GM23338 (cell line): ENCODE results near the gene THBS2. TPM values are rescaled to one million over a fixed set of nuclear protein-coding genes. Genes with fewer than 3 reads are reported as not detected.

Source experiments
- ATAC-seq: fragments of 200-7000 bp; cut with Tn5 transposase; 3 replicates; pipeline ENCODE4 v1.9.1; 2020
- DNase-seq: peaks from one replicate; pipeline ENCODE4 v3.0.0-alpha.2; 2015; ENCODE audit warnings: low spot score
- H2AFZ ChIP-seq: fragments of 200-600 bp; sonication (generic); 2 replicates; pipeline ENCODE4 v1.8.0; 2016; ENCODE audit warnings: antibody characterized with exemption, mild to moderate bottlenecking, moderate library complexity
- H3F3A ChIP-seq: fragments of 200-600 bp; sonication (generic); replicated peaks from 2 replicates; pipeline ENCODE4 v1.8.0; 2017; ENCODE audit warnings: antibody characterized with exemption, mixed run types, low read depth
- H3K27ac ChIP-seq: fragments of 200-600 bp; sonication (generic); 2 replicates; pipeline ENCODE4 v1.6.1; 2016; ENCODE audit warnings: low read depth
- H3K27me3 ChIP-seq: fragments of 200-600 bp; sonication (generic); 2 replicates; pipeline ENCODE4 v1.8.0; 2016; ENCODE audit warnings: mild to moderate bottlenecking, mixed run types, moderate library complexity; ENCODE audit not compliant: insufficient read depth
- H3K36me3 ChIP-seq: fragments of 200-600 bp; sonication (generic); 2 replicates; pipeline ENCODE4 v1.8.0; 2016; ENCODE audit warnings: mild to moderate bottlenecking; ENCODE audit not compliant: insufficient read depth
- H3K4me1 ChIP-seq: fragments of 200-600 bp; sonication (generic); 2 replicates; pipeline ENCODE4 v1.8.0; 2016; ENCODE audit warnings: mild to moderate bottlenecking, moderate library complexity; ENCODE audit not compliant: insufficient read depth
- H3K4me2 ChIP-seq: fragments of 200-600 bp; sonication (generic); 2 replicates; pipeline ENCODE4 v1.7.1; 2017; ENCODE audit warnings: mixed run types
- H3K4me3 ChIP-seq: fragments of 200-600 bp; sonication (generic); 2 replicates; pipeline ENCODE4 v1.6.1; 2016; ENCODE audit warnings: mixed run types
- H3K79me2 ChIP-seq: fragments of 200-600 bp; sonication (generic); replicated peaks from 2 replicates; pipeline ENCODE4 v1.8.0; 2017; ENCODE audit warnings: mild to moderate bottlenecking; ENCODE audit not compliant: insufficient read depth
- H3K9me2 ChIP-seq: fragments of 200-600 bp; sonication (generic); 2 replicates; pipeline ENCODE4 v1.8.0; 2017; ENCODE audit not compliant: insufficient read depth
- H4K20me1 ChIP-seq: fragments of 200-600 bp; sonication (generic); replicated peaks from 2 replicates; pipeline ENCODE4 v1.8.0; 2017; ENCODE audit warnings: mild to moderate bottlenecking; ENCODE audit not compliant: insufficient read depth
- H3K27ac Mint-ChIP-seq: 2 replicates; pipeline ENCODE4 v1.8.0; 2020; ENCODE audit warnings: inconsistent platforms, mild to moderate bottlenecking, moderate library complexity, mixed read lengths
- H3K27me3 Mint-ChIP-seq: 3 replicates; pipeline ENCODE4 v1.8.0; 2022; ENCODE audit warnings: low read depth, mild to moderate bottlenecking, moderate library complexity, mixed read lengths, inconsistent platforms; ENCODE audit not compliant: insufficient read depth, poor library complexity
- H3K36me3 Mint-ChIP-seq: 3 replicates; pipeline ENCODE4 v1.8.0; 2021; ENCODE audit warnings: low read depth, mild to moderate bottlenecking, inconsistent platforms, moderate library complexity, mixed read lengths
- H3K4me1 Mint-ChIP-seq: 3 replicates; pipeline ENCODE4 v1.8.0; 2020; ENCODE audit warnings: mild to moderate bottlenecking, inconsistent platforms, mixed read lengths
- H3K4me3 Mint-ChIP-seq: 3 replicates; pipeline ENCODE4 v1.8.0; 2021; ENCODE audit warnings: moderate library complexity, mild to moderate bottlenecking, inconsistent platforms, mixed read lengths
- H3K9me3 Mint-ChIP-seq: 3 replicates; pipeline ENCODE4 v1.8.0; 2020; ENCODE audit warnings: moderate library complexity, mild to moderate bottlenecking, inconsistent platforms, mixed read lengths
- CREB1 ChIP-seq: fragments of 250-450 bp; sonication (Bioruptor Pico); IDR thresholded peaks from 2 replicates; pipeline ENCODE4 v1.5.0; 2020; ENCODE audit warnings: low read depth, mild to moderate bottlenecking, moderate library complexity
- CTCF ChIP-seq, 2 experiments: fragments of 200-600 bp in 1 of 2; sonication (generic) in 1 of 2; conservative IDR thresholded peaks; 2 replicates each; pipeline versions ENCODE4 v1.5.1 to v1.6.1; 2016 to 2017; ENCODE audit warnings: antibody characterized with exemption in 2 of 2, low read depth in 2 of 2, mild to moderate bottlenecking in 2 of 2, moderate library complexity in 1 of 2
- EZH2phosphoT487 ChIP-seq: fragments of 200-600 bp; sonication (generic); IDR thresholded peaks from one replicate; pipeline ENCODE4 v1.8.1; 2018; ENCODE audit warnings: antibody characterized with exemption; ENCODE audit not compliant: unreplicated experiment
- JUNB ChIP-seq: IDR thresholded peaks from one replicate; pipeline ENCODE4 v1.6.1; 2016; ENCODE audit warnings: antibody characterized with exemption; ENCODE audit not compliant: unreplicated experiment
- NANOG ChIP-seq: IDR thresholded peaks from 2 replicates; pipeline ENCODE4 v1.6.1; 2016; ENCODE audit warnings: antibody characterized with exemption, borderline replicate concordance
- POLR2AphosphoS5 ChIP-seq: IDR thresholded peaks from 2 replicates; pipeline ENCODE4 v1.6.1; 2016; ENCODE audit warnings: antibody characterized with exemption, low read depth
- STAT1 ChIP-seq: IDR thresholded peaks from one replicate; pipeline ENCODE4 v1.6.1; 2016; ENCODE audit warnings: antibody characterized with exemption; ENCODE audit not compliant: unreplicated experiment
- ZNF462 ChIP-seq: fragments of 250-450 bp; sonication (Bioruptor Pico); IDR thresholded peaks from 2 replicates; pipeline ENCODE4 v1.5.0; 2020; ENCODE audit warnings: mild to moderate bottlenecking, moderate library complexity
- polyA plus RNA-seq: library from polyadenylated mRNA; unstranded; fragments of >200 nt; fragmentation: Nextera tagmentation; extraction: Ambion mirVana; gene quantifications from 2 replicates; pipeline ENCODE4 v1.2.1, GENCODE V29; 2016
- total RNA-seq: library from RNA; depleted of rRNA; stranded (reverse); fragments of >200 nt; shearing (Covaris generic); gene quantifications from 2 replicates; pipeline ENCODE4 v1.2.3, GENCODE V29; 2014

The THBS2 gene
- total and polyA plus RNA-seq, 2 experiments from 2014 or later: 7.9 to 44.7 TPM

- TF ChIP-seq ZNF462 (CRISPR knock-in tag): no peak
Measured at GRCh38 chr6:169289257-169289618, 35.6 kb upstream of the THBS2 start (continued).

- Histone ChIP-seq H3K79me2 (no peaks in the 10 kb centered on the region), H3K36me3 (no peaks in the 10 kb centered on the region), H3K27me3 (no peaks in the 10 kb centered on the region), H3K4me3 (no peak overlapping the region), H3K4me2 (no peak overlapping the region), H3F3A (no peaks in the 10 kb centered on the region), H3K4me1 (no peaks in the 10 kb centered on the region), H2AFZ (no peak overlapping the region), H4K20me1 (no peaks in the 10 kb centered on the region), H3K9me2 (0 out of 2 replicates have a peak, but pooled peaks cover 3% of the 10 kb centered on the region), H3K27ac (no peak overlapping the region)
- no peaks in the 10 kb centered on the region for H3K27me3 Mint-ChIP-seq
- H3K27ac Mint-ChIP-seq: no peak overlapping the region
- H3K4me3 Mint-ChIP-seq: no peak overlapping the region
- peaks cover 6% of the 10 kb centered on the region; the same call in 2 of the 3 replicates for H3K4me1 Mint-ChIP-seq
- H3K36me3 Mint-ChIP-seq: no peaks in the 10 kb centered on the region
- ATAC-seq (no peak), DNase-seq (no peak)
- no peaks in the 10 kb centered on the region; the same call in 2 of the 3 replicates for H3K9me3 Mint-ChIP-seq
- TF ChIP-seq JUNB (no peak), EZH2phosphoT487 (no peak), ZNF462 (CRISPR knock-in tag) (no peak), CREB1 (CRISPR knock-in tag) (no peak), STAT1 (no peak), POLR2AphosphoS5 (no peak), CTCF (conservative IDR thresholded peaks at IDR 0.05; ENCODE audit: low read depth in 2 of 2) (no peak), NANOG (no peak)
Measured at GRCh38 chr6:169288591-169288990, 34.9 kb upstream of the THBS2 start.
